HG02885 (cell line): ENCODE results near the gene TBC1D16.
"Not testable (repeated sequence)": the region's sequence is repeated elsewhere in the genome, so short reads cannot be mapped to it uniquely, and the experiment has no call there.

Experiments used
- ATAC-seq: cut with Tn5 transposase; IDR thresholded peaks from one replicate; pipeline ENCODE4 v1.9.1; 2021; ENCODE audit warnings: mild to moderate bottlenecking; ENCODE audit not compliant: unreplicated experiment, poor library complexity

TBC1D16 gene

GRCh38 chr17:80006339-80006720 is 29.3 kb downstream of the TBC1D16 start:
- ATAC-seq = no peak

GRCh38 chr17:80005360-80006338 is 30.0 kb downstream of the TBC1D16 start:
- ATAC-seq = no peak

- no peak for ATAC-seq
Measured at GRCh38 chr17:80003969-80004368, 31.7 kb downstream of the TBC1D16 start.

- no peak for ATAC-seq
Measured at GRCh38 chr17:80002690-80003490, 32.8 kb downstream of the TBC1D16 start.

- no peak for ATAC-seq
Measured at GRCh38 chr17:80002070-80002641, 33.5 kb downstream of the TBC1D16 start.

- no peak for ATAC-seq
Measured at GRCh38 chr17:80000981-80001775, 34.5 kb downstream of the TBC1D16 start.

GRCh38 chr17:80000136-80000535 is 35.5 kb downstream of the TBC1D16 start:
- ATAC-seq = no peak

- ATAC-seq = no peak
Measured at GRCh38 chr17:79997011-79997660, 38.5 kb downstream of the TBC1D16 start.

- ATAC-seq = no peak
Measured at GRCh38 chr17:79996291-79996690, 39.4 kb downstream of the TBC1D16 start.

- ATAC-seq = no peak
Measured at GRCh38 chr17:79995696-79996095, 40.0 kb downstream of the TBC1D16 start.

GRCh38 chr17:79994602-79995001 is 41.1 kb downstream of the TBC1D16 start:
- no peak for ATAC-seq

- ATAC-seq = not testable (repeated sequence)
Measured at GRCh38 chr17:79994228-79994569, 41.5 kb downstream of the TBC1D16 start.

GRCh38 chr17:79993390-79994227 is 42.1 kb downstream of the TBC1D16 start:
- peak; percentile 41 for ATAC-seq

GRCh38 chr17:79992649-79993389 is 42.9 kb downstream of the TBC1D16 start:
- no peak for ATAC-seq

GRCh38 chr17:79991924-79992648 is 43.6 kb downstream of the TBC1D16 start:
- ATAC-seq = no peak

- ATAC-seq = no peak
Measured at GRCh38 chr17:79991140-79991923, 44.3 kb downstream of the TBC1D16 start.

GRCh38 chr17:79990704-79991103 is 45.0 kb downstream of the TBC1D16 start:
- no peak for ATAC-seq
